ENCODE results near the gene CD226. TPM values are rescaled to one million over a fixed set of nuclear protein-coding genes. Genes with fewer than 3 reads are reported as not detected.

CD226 gene
- total RNA-seq (2014; rRNA removed; shearing (Covaris generic)) (1.3 and 2.1 TPM in 2 replicates), polyA plus RNA-seq (2016; fragmentation: Nextera tagmentation; extraction: Ambion mirVana) (0.05 and 0.16 TPM in 2 replicates)

DNA sequence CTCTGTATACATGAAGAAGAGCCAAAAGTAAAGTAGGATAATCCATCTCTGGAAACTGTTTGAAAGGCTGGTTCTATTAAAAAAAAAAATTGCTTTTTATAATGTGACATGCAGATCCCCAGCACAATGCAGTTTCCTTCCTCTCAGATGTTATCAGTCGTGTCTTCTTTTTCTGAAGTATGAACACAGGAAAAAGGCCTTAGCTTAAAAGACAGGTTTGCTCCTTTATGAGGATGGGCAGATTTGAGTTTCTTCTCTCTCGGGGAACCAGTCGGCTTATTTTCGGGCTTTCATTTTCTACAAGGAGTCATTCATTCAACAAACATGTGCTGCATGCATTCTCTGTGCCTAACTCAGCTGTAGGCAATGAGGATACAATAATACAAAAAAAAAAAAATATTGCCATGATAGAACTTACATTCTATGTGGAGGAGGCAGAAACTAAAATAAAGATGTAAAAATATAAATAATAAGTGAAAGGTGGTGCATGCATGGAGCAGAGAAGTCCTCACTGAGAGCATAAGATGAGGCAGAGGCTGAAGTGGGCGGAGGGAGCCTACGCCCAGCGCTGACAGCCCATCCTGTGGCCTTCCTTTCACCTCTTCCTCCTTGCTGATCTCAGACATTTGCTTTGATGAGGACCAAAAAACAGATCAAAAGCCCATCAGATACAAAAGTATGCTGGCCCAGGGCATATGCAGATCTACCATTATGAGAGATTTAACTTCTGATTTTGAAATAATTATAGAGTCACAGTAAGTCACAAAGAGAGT lies at the start of gene CD226:
CD226 (minus strand) TSS at position 513 of the 773 bp plus-strand sequence; CDS start at position 46, 467 bp downstream.
- Histone ChIP-seq H3K27ac (no peak within 1 kb of the TSS), H2AFZ (no peak within 1 kb of the TSS), H3K9ac (no peak within 1 kb of the TSS), H3K4me2 (ENCODE audit: unreplicated experiment) (no peak within 1 kb of the TSS), H4K20me1 (ENCODE audit: insufficient read depth) (no peaks in the 10 kb centered on the region), H3F3A (ENCODE audit: insufficient read depth) (no peaks in the 10 kb centered on the region), H3K4me1 (ENCODE audit: insufficient read depth) (peaks cover 7% of the 10 kb centered on the region; the same call in 1 of the 2 replicates), H3K36me3 (ENCODE audit: low read depth) (no peaks in the 10 kb centered on the region; the same call in 1 of the 2 replicates), H3K9me2 (ENCODE audit: insufficient read depth) (no peaks in the 10 kb centered on the region), H3K27me3 (replicated peaks; ENCODE audit: insufficient read depth) (no peaks in the 10 kb centered on the region), H3K4me3 (no peak within 1 kb of the TSS), H3K79me2 (ENCODE audit: insufficient read depth) (no peaks in the 10 kb centered on the region), H3K9me3 (ENCODE audit: low read depth) (no peaks in the 10 kb centered on the region)
- no peak for DNase-seq
- in situ Hi-C loops (cut with MboI), result no loop called here
- no peak for TF ChIP-seq EZH2phosphoT487 (IDR thresholded peaks at IDR 0.05; ENCODE audit: insufficient read depth, low read depth)
- no peak for TF ChIP-seq EZH2 (IDR thresholded peaks at IDR 0.05; ENCODE audit: insufficient read depth, poor library complexity, severe bottlenecking)
- WGBS, 2 experiments (ENCODE audit: low coverage in 1 of 2, low lambda C conversion rate in 2 of 2, missing lambda C conversion rate in 2 of 2), result 79 to 80% methylated on average over 7 of the region's 7 CpGs

DNA sequence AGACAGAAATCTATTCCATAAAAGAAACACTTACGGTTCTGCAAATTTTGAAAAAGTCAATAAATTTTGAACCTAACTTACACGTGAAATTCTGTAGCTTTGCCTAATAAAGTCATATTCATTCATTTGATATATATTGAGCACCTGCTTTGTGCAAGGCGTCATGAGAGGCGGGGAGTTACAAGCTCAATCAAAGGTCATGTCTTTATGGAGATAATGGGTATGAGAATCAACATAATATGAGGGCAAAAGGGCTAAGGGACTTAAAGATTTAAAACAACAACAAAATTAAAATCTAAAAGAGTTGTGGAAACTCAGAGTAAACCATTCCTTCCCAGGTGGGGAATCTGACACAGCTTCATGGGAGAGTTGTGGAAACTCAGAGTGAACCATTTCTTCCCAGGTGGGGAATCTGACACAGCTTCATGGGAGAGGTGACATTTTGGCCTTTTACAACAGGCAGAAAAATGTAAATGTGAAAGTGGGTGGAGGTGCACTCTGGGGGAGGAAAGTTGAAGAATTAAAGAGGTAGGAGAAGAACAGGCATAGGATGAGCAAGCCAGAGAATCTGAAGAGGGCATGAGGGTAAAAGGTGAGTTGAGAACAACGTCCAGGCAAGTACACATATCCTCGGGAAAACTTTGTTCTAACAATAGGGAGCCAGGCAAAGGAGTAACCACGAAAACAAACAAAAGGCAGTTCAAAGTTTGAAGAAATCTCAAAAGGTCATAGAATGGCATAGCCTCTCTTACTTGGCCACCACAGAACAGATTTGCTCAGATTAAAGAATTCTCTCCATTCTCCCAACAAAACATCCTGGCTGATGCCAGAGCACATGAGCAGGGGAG lies 49.5 kb upstream of the CD226 start:
- H3K9me3 ChIP-seq (ENCODE audit: low read depth), result no peaks in the 10 kb centered on the region

GRCh38 chr18:69996417-69996816 lies 48.7 kb upstream of the CD226 start:
- Histone ChIP-seq H2AFZ (no peak overlapping the region), H3K9me2 (ENCODE audit: insufficient read depth) (no peaks in the 10 kb centered on the region), H3K27me3 (replicated peaks; ENCODE audit: insufficient read depth) (no peaks in the 10 kb centered on the region), H3K9ac (no peak overlapping the region), H3K27ac (no peak overlapping the region), H3K4me3 (no peak overlapping the region), H3K4me1 (ENCODE audit: insufficient read depth) (no peaks in the 10 kb centered on the region), H3K4me2 (ENCODE audit: unreplicated experiment) (no peak overlapping the region), H3K79me2 (ENCODE audit: insufficient read depth) (no peaks in the 10 kb centered on the region), H3K36me3 (ENCODE audit: low read depth) (peaks cover 27% of the 10 kb centered on the region), H3F3A (ENCODE audit: insufficient read depth) (peaks cover 9% of the 10 kb centered on the region; the same call in 1 of the 2 replicates), H3K9me3 (ENCODE audit: low read depth) (no peaks in the 10 kb centered on the region), H4K20me1 (ENCODE audit: insufficient read depth) (no peaks in the 10 kb centered on the region)
- WGBS, 2 experiments (ENCODE audit: low coverage in 1 of 2, low lambda C conversion rate in 2 of 2, missing lambda C conversion rate in 2 of 2), result 90 to 94% methylated on average over 2 of the region's 2 CpGs
- TF ChIP-seq EZH2 (IDR thresholded peaks at IDR 0.05; ENCODE audit: insufficient read depth, poor library complexity, severe bottlenecking) (no peak), EZH2phosphoT487 (IDR thresholded peaks at IDR 0.05; ENCODE audit: insufficient read depth, low read depth) (no peak)
- no peak for DNase-seq
- in situ Hi-C loops (cut with MboI), result no loop called here

More for the DNA sequence above, 49.5 kb upstream of the CD226 start:
- 90 to 94% methylated on average over 7 of the region's 7 CpGs for WGBS, 2 experiments (ENCODE audit: low coverage in 1 of 2, low lambda C conversion rate in 2 of 2, missing lambda C conversion rate in 2 of 2)
- no peaks in the 10 kb centered on the region for H4K20me1 ChIP-seq (ENCODE audit: insufficient read depth)
- H3K36me3 ChIP-seq (ENCODE audit: low read depth), result peaks cover 23% of the 10 kb centered on the region
- H2AFZ ChIP-seq, result no peak overlapping the region
- no peaks in the 10 kb centered on the region for H3K9me2 ChIP-seq (ENCODE audit: insufficient read depth)
- H3K4me2 ChIP-seq (ENCODE audit: unreplicated experiment), result no peak overlapping the region
- no peaks in the 10 kb centered on the region for H3K27me3 ChIP-seq (replicated peaks; ENCODE audit: insufficient read depth)
- no peak overlapping the region for H3K4me3 ChIP-seq
- in situ Hi-C loops (cut with MboI), result no loop called here
- no peak for DNase-seq
- H3K4me1 ChIP-seq (ENCODE audit: insufficient read depth), result no peaks in the 10 kb centered on the region
- TF ChIP-seq EZH2 (IDR thresholded peaks at IDR 0.05; ENCODE audit: insufficient read depth, poor library complexity, severe bottlenecking), result no peak
- no peak for TF ChIP-seq EZH2phosphoT487 (IDR thresholded peaks at IDR 0.05; ENCODE audit: insufficient read depth, low read depth)
- H3K27ac ChIP-seq, result no peak overlapping the region
- no peaks in the 10 kb centered on the region for H3K79me2 ChIP-seq (ENCODE audit: insufficient read depth)
- no peak overlapping the region for H3K9ac ChIP-seq
- H3F3A ChIP-seq (ENCODE audit: insufficient read depth), result peaks cover 9% of the 10 kb centered on the region; the same call in 1 of the 2 replicates

DNA sequence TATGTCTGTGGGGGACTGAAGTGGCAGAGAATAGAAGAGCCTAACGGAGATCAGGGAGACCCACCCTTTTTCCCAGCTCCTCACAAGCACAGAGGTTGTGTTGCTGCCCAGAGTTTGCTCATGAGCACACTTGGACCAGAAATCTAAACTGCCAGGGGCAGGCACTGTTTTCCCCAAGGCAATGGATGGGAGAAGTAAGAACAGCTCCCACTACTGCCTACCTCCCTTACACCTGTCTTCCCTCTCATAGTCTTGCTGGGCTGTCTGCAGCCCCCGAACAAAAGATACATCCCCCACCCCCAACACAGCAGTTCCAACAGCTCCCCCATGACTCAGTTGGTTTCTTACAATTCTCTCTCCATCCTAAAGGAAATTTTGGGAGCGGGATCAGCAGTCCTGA lies 48.1 kb upstream of the CD226 start:
- Histone ChIP-seq H3K27ac (no peak overlapping the region), H3K79me2 (ENCODE audit: insufficient read depth) (no peaks in the 10 kb centered on the region), H4K20me1 (ENCODE audit: insufficient read depth) (no peaks in the 10 kb centered on the region), H3K9ac (no peak overlapping the region), H3F3A (ENCODE audit: insufficient read depth) (peaks cover 9% of the 10 kb centered on the region; the same call in 1 of the 2 replicates), H3K9me3 (ENCODE audit: low read depth) (no peaks in the 10 kb centered on the region), H3K27me3 (replicated peaks; ENCODE audit: insufficient read depth) (no peaks in the 10 kb centered on the region), H3K4me2 (ENCODE audit: unreplicated experiment) (no peak overlapping the region), H3K4me3 (no peak overlapping the region), H3K4me1 (ENCODE audit: insufficient read depth) (no peaks in the 10 kb centered on the region), H3K9me2 (ENCODE audit: insufficient read depth) (no peaks in the 10 kb centered on the region), H2AFZ (no peak overlapping the region), H3K36me3 (ENCODE audit: low read depth) (peaks cover 27% of the 10 kb centered on the region)
- in situ Hi-C loops (cut with MboI), result no loop called here
- 75 to 80% methylated on average over 3 of the region's 3 CpGs for WGBS, 2 experiments (ENCODE audit: low coverage in 1 of 2, low lambda C conversion rate in 2 of 2, missing lambda C conversion rate in 2 of 2)
- DNase-seq, result no peak
- TF ChIP-seq EZH2 (IDR thresholded peaks at IDR 0.05; ENCODE audit: insufficient read depth, poor library complexity, severe bottlenecking) (no peak), EZH2phosphoT487 (IDR thresholded peaks at IDR 0.05; ENCODE audit: insufficient read depth, low read depth) (no peak)

All from GM23248 (cell line).